GM12878 (cell line): ENCODE measurements around the gene SLC25A42. TPM values are rescaled to one million over a fixed set of nuclear protein-coding genes. Genes with fewer than 3 reads are reported as not detected.

Experiments used
- CTCF ChIP-seq, 3 experiments: IDR thresholded peaks in 2 of 3; conservative IDR thresholded peaks in 1 of 3; 2 replicates each; pipeline ENCODE4 v1.5.1; 2011; ENCODE audit warnings: low read depth in 3 of 3, low read length in 3 of 3, mild to moderate bottlenecking in 3 of 3, control low read depth in 2 of 3, moderate library complexity in 2 of 3, inconsistent platforms in 1 of 3, mixed read lengths in 1 of 3; ENCODE audit not compliant: control insufficient read depth in 2 of 3, insufficient read depth in 1 of 3; ENCODE audit errors: extremely low read depth in 1 of 3
- E4F1 ChIP-seq: fragments of 450-650 bp; IDR thresholded peaks from 2 replicates; pipeline ENCODE4 v1.6.1; 2018; ENCODE audit warnings: borderline replicate concordance, mild to moderate bottlenecking; ENCODE audit not compliant: partially characterized antibody
- EP300 ChIP-seq, 2 experiments: fragments of 150-350 bp in 1 of 2; IDR thresholded peaks; 2 replicates each; pipeline ENCODE4 v1.6.1; 2011 to 2012; ENCODE audit warnings: low read depth in 2 of 2, low read length in 2 of 2, borderline replicate concordance in 1 of 2, improper control_type of control experiment in 1 of 2, inconsistent platforms in 1 of 2; ENCODE audit not compliant: control insufficient read depth in 1 of 2
- ESRRA ChIP-seq: IDR thresholded peaks from 2 replicates; pipeline ENCODE4 v1.6.1; 2012; ENCODE audit warnings: mild to moderate bottlenecking, low read length, improper control_type of control experiment
- ETV6 ChIP-seq, 2 experiments: fragments of 450-650 bp in 1 of 2; IDR thresholded peaks in 1 of 2; conservative IDR thresholded peaks in 1 of 2; 2 replicates each; pipeline ENCODE4 v1.6.1; 2014; ENCODE audit warnings: antibody characterized with exemption in 1 of 2, borderline replicate concordance in 1 of 2, low read depth in 1 of 2, mild to moderate bottlenecking in 1 of 2, moderate library complexity in 1 of 2
- HCFC1 ChIP-seq: fragments of 150-350 bp; IDR thresholded peaks from 2 replicates; pipeline ENCODE4 v1.6.1; 2014; ENCODE audit warnings: low read length
- HDAC6 ChIP-seq: fragments of 200-600 bp; sonication (generic); IDR thresholded peaks from one replicate; pipeline ENCODE4 v1.8.0; 2017; ENCODE audit warnings: antibody characterized with exemption; ENCODE audit not compliant: unreplicated experiment
- HSF1 ChIP-seq: fragments of 150-350 bp; IDR thresholded peaks from 2 replicates; pipeline ENCODE4 v1.6.1; 2014; ENCODE audit warnings: mild to moderate bottlenecking, low read depth, low read length
- IKZF1 ChIP-seq: fragments of 450-650 bp; conservative IDR thresholded peaks from 2 replicates; pipeline ENCODE4 v1.6.1; 2017; ENCODE audit warnings: antibody characterized with exemption, mild to moderate bottlenecking
- IRF3 ChIP-seq: fragments of 450-650 bp; IDR thresholded peaks from 2 replicates; pipeline ENCODE4 v1.6.1; 2014; ENCODE audit warnings: mild to moderate bottlenecking
- JUND ChIP-seq: IDR thresholded peaks from 2 replicates; pipeline ENCODE4 v1.6.1; 2012; ENCODE audit warnings: low read depth, mild to moderate bottlenecking, low read length, improper control_type of control experiment, moderate library complexity
- MAX ChIP-seq: IDR thresholded peaks from 2 replicates; pipeline ENCODE4 v1.6.1; 2012; ENCODE audit warnings: low read depth, low read length, improper control_type of control experiment
- NFYA ChIP-seq: IDR thresholded peaks from 2 replicates; pipeline ENCODE4 v1.6.1; 2011; ENCODE audit warnings: low read depth, mild to moderate bottlenecking, low read length, improper control_type of control experiment, borderline replicate concordance
- NFYB ChIP-seq: IDR thresholded peaks from 2 replicates; pipeline ENCODE4 v1.6.1; 2011; ENCODE audit warnings: low read depth, mild to moderate bottlenecking, low read length, improper control_type of control experiment, moderate library complexity; ENCODE audit not compliant: insufficient read depth
- PAX5 ChIP-seq: IDR thresholded peaks from 2 replicates; pipeline ENCODE4 v1.6.1; 2011; ENCODE audit warnings: low read depth, low read length, borderline replicate concordance
- RBBP5 ChIP-seq: fragments of 200-600 bp; sonication (generic); conservative IDR thresholded peaks from 2 replicates; pipeline ENCODE4 v1.6.1; 2016
- RFX5 ChIP-seq: IDR thresholded peaks from 2 replicates; pipeline ENCODE4 v1.6.1; 2011; ENCODE audit warnings: low read depth, low read length, improper control_type of control experiment
- RUNX3 ChIP-seq: IDR thresholded peaks from 2 replicates; pipeline ENCODE4 v1.6.1; 2012; ENCODE audit warnings: low read length, inconsistent platforms
- SRF ChIP-seq, 2 experiments: IDR thresholded peaks; 2 replicates each; pipeline ENCODE4 v1.6.1; 2011; ENCODE audit warnings: low read depth in 2 of 2, low read length in 2 of 2, mild to moderate bottlenecking in 1 of 2, moderate library complexity in 1 of 2
- SUZ12 ChIP-seq: fragments of 200-600 bp; sonication (generic); IDR thresholded peaks from one replicate; pipeline ENCODE4 v1.6.1; 2018; ENCODE audit warnings: antibody characterized with exemption, mild to moderate bottlenecking; ENCODE audit not compliant: unreplicated experiment
- YY1 ChIP-seq: IDR thresholded peaks from 2 replicates; pipeline ENCODE4 v1.6.1; 2011; ENCODE audit warnings: low read depth, mild to moderate bottlenecking, low read length
- ZNF384 ChIP-seq: IDR thresholded peaks from 2 replicates; pipeline ENCODE4 v1.6.1; 2012; ENCODE audit warnings: low read depth, mild to moderate bottlenecking, low read length, improper control_type of control experiment, borderline replicate concordance
- polyA plus RNA-seq, 11 experiments: library from polyadenylated mRNA; depleted of rRNA in 4 of 11; unstranded in 6 of 11; stranded (reverse) in 5 of 11; fragments of >200 nt; fragmentation: Nextera tagmentation in 4 of 11; fragmentation: Illumina TruSeq in 1 of 11; extraction: Ambion mirVana in 4 of 11; extraction: Trizol in 1 of 11; gene quantifications; 1 replicate in 1 of 11; 2 replicates in 10 of 11; pipeline versions ENCODE4 v1.2.1 to v1.2.3, GENCODE V29; 2011 to 2016; ENCODE audit warnings: inconsistent platforms in 2 of 11, missing spikeins in 2 of 11, low read depth in 1 of 11
- total RNA-seq, 4 experiments: library from RNA; depleted of rRNA in 3 of 4; stranded (reverse); fragments of >200 nt in 3 of 4; fragmentation: Illumina TruSeq in 1 of 4; extraction: Trizol in 1 of 4; gene quantifications; 2 replicates each; pipeline versions ENCODE4 v1.2.1 to v1.2.3, GENCODE V29; 2013 to 2021

The SLC25A42 gene
- total and polyA plus RNA-seq, 10 of the 15 experiments (the other 5 are each of a cell fraction or from before 2014, with no cell fraction given), result 0.24 to 19.2 (median 9.6) TPM

- TF ChIP-seq CTCF (IDR thresholded peaks at IDR 0.05 in 2 of 3, conservative IDR thresholded peaks at IDR 0.05 in 1 of 3; ENCODE audit: control insufficient read depth in 2 of 3, extremely low read depth in 1 of 3, insufficient read depth in 1 of 3, low read depth in 3 of 3, low read length in 3 of 3) (no peak), SUZ12 (no peak), HSF1 (no peak), MAX (peak; percentile 86), IRF3 (peak; percentile 91), YY1 (peak; percentile 56), NFYA (peak; percentile 87), RUNX3 (no peak), ESRRA (no peak), ZNF384 (no peak), ETV6 (conservative IDR thresholded peaks at IDR 0.05 in 1 of 2, IDR thresholded peaks at IDR 0.05 in 1 of 2; ENCODE audit: borderline replicate concordance in 1 of 2, low read depth in 1 of 2) (no peak), RBBP5 (no peak), PAX5 (no peak), HCFC1 (peak; percentile 91), EP300 (IDR thresholded peaks at IDR 0.05; ENCODE audit: borderline replicate concordance in 1 of 2, control insufficient read depth in 1 of 2, low read depth in 2 of 2, low read length in 2 of 2) (no peak), HDAC6 (no peak), E4F1 (no peak), RFX5 (0 out of 2 replicates have a peak, but pooled peaks have one; percentile 23), IKZF1 (peak; percentile 77), NFYB (peak; percentile 100), JUND (no peak), SRF (IDR thresholded peaks at IDR 0.05; ENCODE audit: low read depth in 2 of 2, low read length in 2 of 2) (no peak)
Measured at GRCh38 chr19:19138109-19138981, 74.6 kb downstream of the SLC25A42 start, which contains the start of gene TMEM161A (continued).
